CD8-positive, alpha-beta memory T cell (primary cell): ENCODE results near the gene FLAD1. TPM values are rescaled to one million over a fixed set of nuclear protein-coding genes. Genes with fewer than 3 reads are reported as not detected.
A peak's percentile ranks its signal among the peaks of the same experiment; 100 is the strongest.
"Not testable (repeated sequence)": the region's sequence is repeated elsewhere in the genome, so short reads cannot be mapped to it uniquely, and the experiment has no call there.

Experiments
- CTCF ChIA-PET: fragments of 350-600 bp; sonication (Branson Sonifier 250); formaldehyde crosslinking; loops from one replicate; lab custom pipeline; 2021; ENCODE audit warnings: antibody characterized with exemption; lab: Charles Lee
- POLR2A ChIA-PET: fragments of 350-600 bp; sonication (Branson Sonifier 250); formaldehyde crosslinking; loops from one replicate; lab custom pipeline; 2021; ENCODE audit warnings: antibody characterized with exemption; lab: Charles Lee
- DNase-seq, 5 donors: peaks; one replicate each; pipeline versions ENCODE4 v3.0.0 to v3.0.0-alpha.2; 2020 to 2022; ENCODE audit warnings: mixed read lengths in 1 of 5
- H3K27ac ChIP-seq: one replicate; pipeline ENCODE4 v1.7.0; 2013; ENCODE audit warnings: low read depth, mild to moderate bottlenecking, low read length, moderate library complexity
- H3K27me3 ChIP-seq: 2 replicates; pipeline ENCODE4 v1.7.0; 2013; ENCODE audit warnings: low read length, mild to moderate bottlenecking; ENCODE audit not compliant: insufficient read depth, poor library complexity, severe bottlenecking
- H3K36me3 ChIP-seq: 2 replicates; pipeline ENCODE4 v1.7.0; 2013; ENCODE audit warnings: mild to moderate bottlenecking, low read length, moderate library complexity; ENCODE audit not compliant: insufficient read depth
- H3K4me1 ChIP-seq: 2 replicates; pipeline ENCODE4 v1.7.0; 2013; ENCODE audit warnings: mild to moderate bottlenecking, low read length, moderate library complexity; ENCODE audit not compliant: insufficient read depth
- H3K4me3 ChIP-seq: 2 replicates; pipeline ENCODE4 v1.7.0; 2013; ENCODE audit warnings: mild to moderate bottlenecking, low read length
- H3K9me3 ChIP-seq: 2 replicates; pipeline ENCODE4 v1.7.0; 2013; ENCODE audit warnings: mild to moderate bottlenecking, low read length
- H3K27ac Mint-ChIP-seq, 8 donors: one replicate each; pipeline ENCODE4 v1.8.0; 2020 to 2021; ENCODE audit warnings: mixed read lengths in 8 of 8, mild to moderate bottlenecking in 6 of 8, inconsistent platforms in 3 of 8, moderate library complexity in 3 of 8
- H3K27me3 Mint-ChIP-seq, 2 donors: one replicate each; pipeline ENCODE4 v1.8.0; 2020 to 2021; ENCODE audit warnings: mixed read lengths in 2 of 2, mild to moderate bottlenecking in 1 of 2, moderate library complexity in 1 of 2
- H3K36me3 Mint-ChIP-seq, 3 donors: one replicate each; pipeline ENCODE4 v1.8.0; 2020 to 2021; ENCODE audit warnings: mixed read lengths in 3 of 3, inconsistent platforms in 1 of 3, mild to moderate bottlenecking in 1 of 3
- H3K4me1 Mint-ChIP-seq, 3 donors: one replicate each; pipeline ENCODE4 v1.8.0; 2020 to 2021; ENCODE audit warnings: mixed read lengths in 3 of 3, inconsistent platforms in 1 of 3, mild to moderate bottlenecking in 1 of 3
- H3K4me3 Mint-ChIP-seq, 7 donors: one replicate each; pipeline ENCODE4 v1.8.0; 2020 to 2021; ENCODE audit warnings: mixed read lengths in 7 of 7, mild to moderate bottlenecking in 6 of 7, moderate library complexity in 4 of 7, inconsistent platforms in 2 of 7
- H3K9me3 Mint-ChIP-seq, 5 donors: one replicate each; pipeline ENCODE4 v1.8.0; 2020 to 2022; ENCODE audit warnings: mixed read lengths in 5 of 5, mild to moderate bottlenecking in 3 of 5, moderate library complexity in 2 of 5, inconsistent platforms in 1 of 5
- polyA plus RNA-seq: library from polyadenylated mRNA; unstranded; fragments of 300-500 nt; fragmentation: Illumina TruSeq; gene quantifications from one replicate; pipeline ENCODE4 v1.2.3, GENCODE V29; 2021
- total RNA-seq, 2 experiments: library from RNA; stranded (reverse); gene quantifications; one replicate each; pipeline ENCODE4 v1.2.3, GENCODE V29; 2021

The FLAD1 gene
- total and polyA plus RNA-seq, 3 experiments from 2014 or later = 51.2 to 76.3 (median 73.7) TPM

- Histone ChIP-seq H3K36me3 (no peaks in the 10 kb centered on the region), H3K4me1 (peaks cover 40% of the 10 kb centered on the region), H3K27ac (peak overlapping the region; percentile 95), H3K9me3 (no peaks in the 10 kb centered on the region), H3K27me3 (no peaks in the 10 kb centered on the region), H3K4me3 (peak overlapping the region; percentile 95)
- peak; percentile 90 to 97 (median 96) for DNase-seq
- H3K27ac Mint-ChIP-seq = no peak overlapping the region
- ChIA-PET POLR2A (interaction anchor here (0.9 to 4.2 kb wide), 7 partner anchors 8 to 43 kb away, joined by 3 to 30 read pairs (median 9); partner anchors contain the start of genes FLAD1, PBXIP1 and PYGO2), CTCF (interaction anchor here (0.7 to 8.7 kb wide), 10 partner anchors 9 to 116 kb away, joined by 3 to 54 read pairs (median 6); partner anchors contain the start of genes FLAD1, PBXIP1 and PYGO2)
- peaks cover 0 to 23% (median 6%) of the 10 kb centered on the region in 3 donors for H3K36me3 Mint-ChIP-seq
- H3K9me3 Mint-ChIP-seq = no peaks in the 10 kb centered on the region
- no peak overlapping the region for H3K4me3 Mint-ChIP-seq
- H3K27me3 Mint-ChIP-seq = no peaks in the 10 kb centered on the region
- peaks cover 23 to 29% (median 24%) of the 10 kb centered on the region in 3 donors for H3K4me1 Mint-ChIP-seq
Measured at GRCh38 chr1:154974808-154975408, 8.2 kb upstream of the FLAD1 start.

GRCh38 chr1:154975409-154976059 is 7.6 kb upstream of the FLAD1 start:
- Mint-ChIP-seq H3K27me3 (no peaks in the 10 kb centered on the region), H3K36me3 (peaks cover 0 to 23% (median 6%) of the 10 kb centered on the region in 3 donors), H3K27ac (no peak overlapping the region), H3K9me3 (no peaks in the 10 kb centered on the region), H3K4me3 (no peak overlapping the region), H3K4me1 (peaks cover 23 to 29% (median 24%) of the 10 kb centered on the region in 3 donors)
- peak; percentile 32 to 70 (median 47) for DNase-seq
- POLR2A ChIA-PET = interaction anchor here (0.6 to 4.2 kb wide), 7 partner anchors 8 to 97 kb away, joined by 3 to 30 read pairs (median 9); partner anchors contain the start of genes FLAD1, PBXIP1, PMVK and PYGO2
- Histone ChIP-seq H3K27ac (peak overlapping the region; percentile 95), H3K4me3 (peak overlapping the region; percentile 95), H3K27me3 (no peaks in the 10 kb centered on the region), H3K36me3 (no peaks in the 10 kb centered on the region), H3K9me3 (no peaks in the 10 kb centered on the region), H3K4me1 (peaks cover 36% of the 10 kb centered on the region)
- CTCF ChIA-PET = interaction anchor here (1.1 to 8.7 kb wide), 5 partner anchors 9 to 42 kb away, joined by 3 to 54 read pairs (median 8); partner anchors contain the start of genes FLAD1 and PYGO2

GRCh38 chr1:154977762-154978161 is 5.4 kb upstream of the FLAD1 start:
- H3K27ac ChIP-seq, H3K4me3 ChIP-seq, H3K27me3 Mint-ChIP-seq, H3K36me3 Mint-ChIP-seq, H3K27me3 ChIP-seq, H3K9me3 Mint-ChIP-seq, H3K36me3 ChIP-seq, POLR2A ChIA-PET, H3K9me3 ChIP-seq, H3K4me3 Mint-ChIP-seq, DNase-seq: not testable (repeated sequence)
- Mint-ChIP-seq H3K27ac (peak overlapping the region in 3 of 8 donors; percentile 17 to 37 (median 22)), H3K4me1 (peaks cover 4 to 10% (median 6%) of the 10 kb centered on the region in 3 donors)
- CTCF ChIA-PET = interaction anchor here (1.1 to 8.7 kb wide), 4 partner anchors 16 to 73 kb away, joined by 3 to 54 read pairs (median 6); partner anchors contain the start of genes ADAM15, PBXIP1 and PYGO2
- H3K4me1 ChIP-seq = peaks cover 23% of the 10 kb centered on the region

GRCh38 chr1:154978360-154978759 is 4.8 kb upstream of the FLAD1 start:
- H3K4me3 Mint-ChIP-seq = no peak overlapping the region
- no peak for DNase-seq
- H3K27me3 Mint-ChIP-seq = no peaks in the 10 kb centered on the region
- CTCF ChIA-PET = interaction anchor here (1.1 to 8.7 kb wide), 4 partner anchors 21 to 73 kb away, joined by 3 to 54 read pairs (median 6); partner anchors contain the start of genes ADAM15 and PBXIP1
- H3K9me3 Mint-ChIP-seq = no peaks in the 10 kb centered on the region
- Histone ChIP-seq H3K27ac (no peak overlapping the region), H3K36me3 (no peaks in the 10 kb centered on the region), H3K4me3 (no peak overlapping the region), H3K9me3 (no peaks in the 10 kb centered on the region), H3K4me1 (peaks cover 18% of the 10 kb centered on the region), H3K27me3 (no peaks in the 10 kb centered on the region)
- POLR2A ChIA-PET = no interaction called here
- peaks cover 0 to 7% (median 4%) of the 10 kb centered on the region in 3 donors for H3K4me1 Mint-ChIP-seq
- peaks cover 0 to 8% (median 5%) of the 10 kb centered on the region in 3 donors for H3K36me3 Mint-ChIP-seq
- H3K27ac Mint-ChIP-seq = no peak overlapping the region

GRCh38 chr1:154982341-154982740 is 803 bp upstream of the FLAD1 start:
- Histone ChIP-seq H3K36me3 (no peaks in the 10 kb centered on the region), H3K27me3 (no peaks in the 10 kb centered on the region), H3K4me3 (peak overlapping the region; percentile 45), H3K4me1 (peaks cover 15% of the 10 kb centered on the region), H3K27ac (peak overlapping the region; percentile 47), H3K9me3 (no peaks in the 10 kb centered on the region)
- Mint-ChIP-seq H3K27me3 (no peaks in the 10 kb centered on the region), H3K4me1 (peaks cover 0 to 9% (median 7%) of the 10 kb centered on the region in 3 donors), H3K36me3 (peaks cover 0 to 14% (median 5%) of the 10 kb centered on the region in 3 donors), H3K9me3 (no peaks in the 10 kb centered on the region), H3K27ac (no peak overlapping the region), H3K4me3 (no peak overlapping the region)
- DNase-seq = no peak
- ChIA-PET CTCF (interaction anchor here (1.3 to 8.4 kb wide), 10 partner anchors 10 to 70 kb away, joined by 3 to 74 read pairs (median 6); partner anchors contain the start of genes ADAM15, PMVK and ZBTB7B), POLR2A (interaction anchor here (1.6 to 2.0 kb wide), 4 partner anchors 9 to 27 kb away, joined by 10 to 30 read pairs (median 14); partner anchors contain the start of genes CKS1B, PBXIP1 and PYGO2)

GRCh38 chr1:154983776-154984466 is 777 bp downstream of the FLAD1 start:
- Mint-ChIP-seq H3K9me3 (no peaks in the 10 kb centered on the region), H3K27ac (peak overlapping the region in 4 of 8 donors; percentile 22 to 95 (median 62)), H3K4me3 (no peak overlapping the region), H3K27me3 (no peaks in the 10 kb centered on the region), H3K36me3 (peaks cover under 1 to 25% (median 3%) of the 10 kb centered on the region in 3 donors), H3K4me1 (peaks cover 3 to 10% (median 8%) of the 10 kb centered on the region in 3 donors)
- peaks cover 14% of the 10 kb centered on the region for H3K36me3 ChIP-seq
- H3K4me3 ChIP-seq = peak overlapping the region; percentile 78
- peak in 1 of 5 donors; percentile 43 for DNase-seq
- ChIA-PET CTCF (interaction anchor here (0.8 to 8.4 kb wide), 13 partner anchors 8 to 101 kb away, joined by 3 to 74 read pairs (median 6); partner anchors contain the start of genes ADAM15, CKS1B, PMVK and ZBTB7B), POLR2A (interaction anchor here (0.6 to 2.5 kb wide), 9 partner anchors 10 to 189 kb away, joined by 3 to 30 read pairs (median 7); partner anchors contain the start of genes CKS1B, KRTCAP2, LENEP and PBXIP1)
- no peaks in the 10 kb centered on the region for H3K9me3 ChIP-seq
- H3K27me3 ChIP-seq = no peaks in the 10 kb centered on the region
- peaks cover 15% of the 10 kb centered on the region for H3K4me1 ChIP-seq
- peak overlapping the region; percentile 76 for H3K27ac ChIP-seq

GRCh38 chr1:154986736-154987135 is 3.6 kb downstream of the FLAD1 start:
- H3K27me3 Mint-ChIP-seq, H3K9me3 Mint-ChIP-seq, H3K4me3 ChIP-seq, H3K27ac ChIP-seq, H3K27ac Mint-ChIP-seq, H3K9me3 ChIP-seq, H3K4me3 Mint-ChIP-seq, H3K27me3 ChIP-seq, POLR2A ChIA-PET: not testable (repeated sequence)
- Histone ChIP-seq H3K36me3 (peaks cover 25% of the 10 kb centered on the region), H3K4me1 (peaks cover 19% of the 10 kb centered on the region)
- DNase-seq = peak in 1 of 5 donors; percentile 1
- peaks cover 14 to 23% (median 14%) of the 10 kb centered on the region in 3 donors for H3K4me1 Mint-ChIP-seq
- CTCF ChIA-PET = interaction anchor here (0.8 to 8.4 kb wide), 5 partner anchors 12 to 207 kb away, joined by 3 to 74 read pairs (median 3); partner anchors contain the start of genes PMVK and ZBTB7B
- peaks cover 4 to 43% (median 5%) of the 10 kb centered on the region in 3 donors for H3K36me3 Mint-ChIP-seq
